ENCODE measurements around the gene TTC38.

- TF ChIP-seq, protein P1, sequence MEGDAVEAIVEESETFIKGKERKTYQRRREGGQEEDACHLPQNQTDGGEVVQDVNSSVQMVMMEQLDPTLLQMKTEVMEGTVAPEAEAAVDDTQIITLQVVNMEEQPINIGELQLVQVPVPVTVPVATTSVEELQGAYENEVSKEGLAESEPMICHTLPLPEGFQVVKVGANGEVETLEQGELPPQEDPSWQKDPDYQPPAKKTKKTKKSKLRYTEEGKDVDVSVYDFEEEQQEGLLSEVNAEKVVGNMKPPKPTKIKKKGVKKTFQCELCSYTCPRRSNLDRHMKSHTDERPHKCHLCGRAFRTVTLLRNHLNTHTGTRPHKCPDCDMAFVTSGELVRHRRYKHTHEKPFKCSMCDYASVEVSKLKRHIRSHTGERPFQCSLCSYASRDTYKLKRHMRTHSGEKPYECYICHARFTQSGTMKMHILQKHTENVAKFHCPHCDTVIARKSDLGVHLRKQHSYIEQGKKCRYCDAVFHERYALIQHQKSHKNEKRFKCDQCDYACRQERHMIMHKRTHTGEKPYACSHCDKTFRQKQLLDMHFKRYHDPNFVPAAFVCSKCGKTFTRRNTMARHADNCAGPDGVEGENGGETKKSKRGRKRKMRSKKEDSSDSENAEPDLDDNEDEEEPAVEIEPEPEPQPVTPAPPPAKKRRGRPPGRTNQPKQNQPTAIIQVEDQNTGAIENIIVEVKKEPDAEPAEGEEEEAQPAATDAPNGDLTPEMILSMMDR (conservative IDR thresholded peaks at IDR 0.05; ENCODE audit: low read length), result no peak
- no peak for TF ChIP-seq EZH2phosphoT487 (IDR thresholded peaks at IDR 0.05; ENCODE audit: borderline replicate concordance)
Measured at GRCh38 chr22:46240907-46241306, 26.9 kb upstream of the TTC38 start.
